ENCODE data around the gene ADCY5. TPM values are rescaled to one million over a fixed set of nuclear protein-coding genes. Genes with fewer than 3 reads are reported as not detected.

Gene ADCY5
- total and polyA plus RNA-seq, 4 donors, result 0.74 to 6.6 (median 2.9) TPM

DNA sequence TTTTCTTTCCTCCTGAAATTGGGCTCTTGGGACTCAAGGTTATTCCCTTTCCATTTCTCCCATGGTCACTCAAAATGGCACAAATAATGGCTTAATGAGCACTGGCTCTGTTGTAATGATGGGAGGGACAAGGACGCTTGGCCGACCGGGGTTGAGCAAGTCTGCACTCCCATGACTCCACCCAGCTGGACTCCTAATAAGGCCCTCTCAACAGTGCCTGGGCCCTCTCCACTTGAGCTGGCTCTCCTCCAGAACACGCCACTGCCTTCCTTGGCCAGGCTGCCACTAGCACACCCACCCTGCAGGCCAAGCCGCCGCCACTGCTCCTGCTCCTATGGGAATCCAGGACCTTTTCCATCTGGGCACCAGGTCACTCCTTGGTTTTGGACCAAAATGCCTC, 42.3 kb downstream of the ADCY5 start:
- H3K9ac ChIP-seq (ENCODE audit: low read depth in 1 of 2, low read length in 2 of 2), result no peak overlapping the region
- no peaks in the 10 kb centered on the region for H3K9me3 ChIP-seq (ENCODE audit: control insufficient read depth in 4 of 4, low read length in 3 of 4)
- peak overlapping the region in 1 of 2 donors; percentile 37 for H3K27ac ChIP-seq (ENCODE audit: low read depth in 1 of 2, low read length in 2 of 2)
- no peak overlapping the region for H3K4me3 ChIP-seq (ENCODE audit: low read depth in 1 of 3, low read length in 3 of 3)
- TF ChIP-seq RXRA (IDR thresholded peaks at IDR 0.05), result peak in 1 of 2 donors; percentile 49
- TF ChIP-seq, protein P1, sequence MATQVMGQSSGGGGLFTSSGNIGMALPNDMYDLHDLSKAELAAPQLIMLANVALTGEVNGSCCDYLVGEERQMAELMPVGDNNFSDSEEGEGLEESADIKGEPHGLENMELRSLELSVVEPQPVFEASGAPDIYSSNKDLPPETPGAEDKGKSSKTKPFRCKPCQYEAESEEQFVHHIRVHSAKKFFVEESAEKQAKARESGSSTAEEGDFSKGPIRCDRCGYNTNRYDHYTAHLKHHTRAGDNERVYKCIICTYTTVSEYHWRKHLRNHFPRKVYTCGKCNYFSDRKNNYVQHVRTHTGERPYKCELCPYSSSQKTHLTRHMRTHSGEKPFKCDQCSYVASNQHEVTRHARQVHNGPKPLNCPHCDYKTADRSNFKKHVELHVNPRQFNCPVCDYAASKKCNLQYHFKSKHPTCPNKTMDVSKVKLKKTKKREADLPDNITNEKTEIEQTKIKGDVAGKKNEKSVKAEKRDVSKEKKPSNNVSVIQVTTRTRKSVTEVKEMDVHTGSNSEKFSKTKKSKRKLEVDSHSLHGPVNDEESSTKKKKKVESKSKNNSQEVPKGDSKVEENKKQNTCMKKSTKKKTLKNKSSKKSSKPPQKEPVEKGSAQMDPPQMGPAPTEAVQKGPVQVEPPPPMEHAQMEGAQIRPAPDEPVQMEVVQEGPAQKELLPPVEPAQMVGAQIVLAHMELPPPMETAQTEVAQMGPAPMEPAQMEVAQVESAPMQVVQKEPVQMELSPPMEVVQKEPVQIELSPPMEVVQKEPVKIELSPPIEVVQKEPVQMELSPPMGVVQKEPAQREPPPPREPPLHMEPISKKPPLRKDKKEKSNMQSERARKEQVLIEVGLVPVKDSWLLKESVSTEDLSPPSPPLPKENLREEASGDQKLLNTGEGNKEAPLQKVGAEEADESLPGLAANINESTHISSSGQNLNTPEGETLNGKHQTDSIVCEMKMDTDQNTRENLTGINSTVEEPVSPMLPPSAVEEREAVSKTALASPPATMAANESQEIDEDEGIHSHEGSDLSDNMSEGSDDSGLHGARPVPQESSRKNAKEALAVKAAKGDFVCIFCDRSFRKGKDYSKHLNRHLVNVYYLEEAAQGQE (IDR thresholded peaks at IDR 0.05), result no peak
- TF ChIP-seq EGR1 (IDR thresholded peaks at IDR 0.05; ENCODE audit: low read depth in 2 of 2), result no peak
- no peak for TF ChIP-seq NR2F2 (IDR thresholded peaks at IDR 0.05)
- TF ChIP-seq, protein P2, sequence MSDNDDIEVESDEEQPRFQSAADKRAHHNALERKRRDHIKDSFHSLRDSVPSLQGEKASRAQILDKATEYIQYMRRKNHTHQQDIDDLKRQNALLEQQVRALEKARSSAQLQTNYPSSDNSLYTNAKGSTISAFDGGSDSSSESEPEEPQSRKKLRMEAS (IDR thresholded peaks at IDR 0.05), result no peak
- TF ChIP-seq, protein P3, sequence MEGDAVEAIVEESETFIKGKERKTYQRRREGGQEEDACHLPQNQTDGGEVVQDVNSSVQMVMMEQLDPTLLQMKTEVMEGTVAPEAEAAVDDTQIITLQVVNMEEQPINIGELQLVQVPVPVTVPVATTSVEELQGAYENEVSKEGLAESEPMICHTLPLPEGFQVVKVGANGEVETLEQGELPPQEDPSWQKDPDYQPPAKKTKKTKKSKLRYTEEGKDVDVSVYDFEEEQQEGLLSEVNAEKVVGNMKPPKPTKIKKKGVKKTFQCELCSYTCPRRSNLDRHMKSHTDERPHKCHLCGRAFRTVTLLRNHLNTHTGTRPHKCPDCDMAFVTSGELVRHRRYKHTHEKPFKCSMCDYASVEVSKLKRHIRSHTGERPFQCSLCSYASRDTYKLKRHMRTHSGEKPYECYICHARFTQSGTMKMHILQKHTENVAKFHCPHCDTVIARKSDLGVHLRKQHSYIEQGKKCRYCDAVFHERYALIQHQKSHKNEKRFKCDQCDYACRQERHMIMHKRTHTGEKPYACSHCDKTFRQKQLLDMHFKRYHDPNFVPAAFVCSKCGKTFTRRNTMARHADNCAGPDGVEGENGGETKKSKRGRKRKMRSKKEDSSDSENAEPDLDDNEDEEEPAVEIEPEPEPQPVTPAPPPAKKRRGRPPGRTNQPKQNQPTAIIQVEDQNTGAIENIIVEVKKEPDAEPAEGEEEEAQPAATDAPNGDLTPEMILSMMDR (IDR thresholded peaks at IDR 0.05; ENCODE audit: low read depth, low read length, missing input control), result no peak
- TF ChIP-seq YY1 (IDR thresholded peaks at IDR 0.05), result peak; percentile 80
- no peak for TF ChIP-seq SP1 (IDR thresholded peaks at IDR 0.05)
- no peak for TF ChIP-seq HNF4G (IDR thresholded peaks at IDR 0.05)
- TF ChIP-seq HNF4A (conservative IDR thresholded peaks at IDR 0.05), result peak in 1 of 2 donors; percentile 28
- no peak for TF ChIP-seq TAF1 (conservative IDR thresholded peaks at IDR 0.05)
- DNase-seq (ENCODE audit: low spot score), result no peak
- peaks cover 10 to 36% (median 24%) of the 10 kb centered on the region in 4 donors for H3K4me1 ChIP-seq (ENCODE audit: control insufficient read depth in 4 of 4, insufficient read depth in 4 of 4, low read length in 3 of 4)
- H3K27me3 ChIP-seq (ENCODE audit: control insufficient read depth in 4 of 4, insufficient read depth in 4 of 4, low read length in 3 of 4), result no peaks in the 10 kb centered on the region
- no peaks in the 10 kb centered on the region for H3K36me3 ChIP-seq (ENCODE audit: control insufficient read depth in 4 of 4, insufficient read depth in 3 of 4, low read depth in 1 of 4, low read length in 3 of 4)
- WGBS, result 60% methylated on average over 6 of the region's 6 CpGs

DNA sequence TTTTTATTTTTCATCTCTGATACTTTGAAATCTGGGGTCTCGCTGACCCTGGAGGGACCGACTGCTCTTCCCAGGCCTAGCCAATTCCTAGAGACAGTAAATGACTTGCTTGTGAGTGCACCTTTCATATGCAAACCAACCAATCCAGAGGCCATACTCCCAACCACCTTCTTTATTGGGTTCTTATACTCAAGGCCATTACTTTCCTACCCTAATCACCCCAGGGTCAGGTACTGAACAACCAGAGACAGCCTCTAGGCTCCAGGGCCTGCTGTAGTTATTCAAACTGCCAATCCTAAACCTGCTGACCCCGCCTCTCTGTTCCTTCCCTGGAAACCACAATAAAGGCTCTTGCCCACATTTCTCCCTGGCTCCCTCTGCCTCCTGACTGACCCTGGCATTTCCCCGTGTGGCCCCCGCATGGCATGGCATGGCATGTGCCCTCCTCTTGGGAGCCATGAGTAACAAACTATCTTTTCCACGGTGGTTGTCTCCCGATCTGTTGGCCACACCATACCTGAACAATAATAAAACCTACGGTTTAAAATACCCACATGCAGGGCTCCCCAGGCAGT, 42.9 kb downstream of the ADCY5 start:
- H3K27ac ChIP-seq (ENCODE audit: low read depth in 1 of 2, low read length in 2 of 2), result peak overlapping the region in 1 of 2 donors; percentile 37
- no peak for DNase-seq (ENCODE audit: low spot score)
- no peak overlapping the region for H3K9ac ChIP-seq (ENCODE audit: low read depth in 1 of 2, low read length in 2 of 2)
- TF ChIP-seq FOXA2 (IDR thresholded peaks at IDR 0.05) (no peak), RAD21 (IDR thresholded peaks at IDR 0.05) (no peak)
- TF ChIP-seq, protein P3 (IDR thresholded peaks at IDR 0.05; ENCODE audit: low read depth, low read length, missing input control), result no peak
- H3K4me3 ChIP-seq (ENCODE audit: low read depth in 1 of 3, low read length in 3 of 3), result no peak overlapping the region
- peaks cover 10 to 30% (median 21%) of the 10 kb centered on the region in 4 donors for H3K4me1 ChIP-seq (ENCODE audit: control insufficient read depth in 4 of 4, insufficient read depth in 4 of 4, low read length in 3 of 4)
- H3K9me3 ChIP-seq (ENCODE audit: control insufficient read depth in 4 of 4, low read length in 3 of 4), result no peaks in the 10 kb centered on the region
- no peaks in the 10 kb centered on the region for H3K27me3 ChIP-seq (ENCODE audit: control insufficient read depth in 4 of 4, insufficient read depth in 4 of 4, low read length in 3 of 4)
- H3K36me3 ChIP-seq (ENCODE audit: control insufficient read depth in 4 of 4, insufficient read depth in 3 of 4, low read depth in 1 of 4, low read length in 3 of 4), result no peaks in the 10 kb centered on the region
- 98% methylated on average over 8 of the region's 8 CpGs for WGBS

Data from liver (tissue), 9 donors.